ENCODE measurements around the gene TKFC.

- no peak for TF ChIP-seq POLR2A (IDR thresholded peaks at IDR 0.05)
- TF ChIP-seq CTCF (IDR thresholded peaks at IDR 0.05) = no peak
- TF ChIP-seq POLR2AphosphoS5 (IDR thresholded peaks at IDR 0.05) = no peak
Observed at GRCh38 chr11:61357894-61358239, 24.8 kb downstream of the TKFC start.
